HCT116 (cell line): Measurements from ENCODE around the gene CSNK2B. TPM values are rescaled to one million over a fixed set of nuclear protein-coding genes. Genes with fewer than 3 reads are reported as not detected.

Experiments
- ATAC-seq: fragments of 200-7000 bp; cut with Tn5 transposase; 2 replicates; pipeline ENCODE4 v1.9.1; 2020; ENCODE audit warnings: mild to moderate bottlenecking, moderate library complexity
- BruUV-seq: library from RNA; stranded (reverse); fragments of 400-500 nt; replicated peaks from 2 replicates; lab custom pipeline; 2021; lab: Mats Ljungman, UMichigan
- CTCF ChIA-PET: fragments of 300-600 bp; sonication (Branson Sonifier 250); formaldehyde crosslinking; loops from one replicate; lab custom pipeline; 2021; ENCODE audit warnings: antibody characterized with exemption; lab: Charles Lee
- POLR2A ChIA-PET: fragments of 300-600, 350-600 bp; sonication (Branson Sonifier 250); formaldehyde crosslinking; loops from one replicate; lab custom pipeline; 2021; ENCODE audit warnings: antibody characterized with exemption; lab: Charles Lee
- RAD21 ChIA-PET, 2 experiments: fragments of 300-600 bp; sonication (Branson Sonifier 250); formaldehyde crosslinking; loops; one replicate each; lab custom pipeline; 2023; ENCODE audit warnings: low total read pairs in 2 of 2; ENCODE audit not compliant: uncharacterized antibody in 2 of 2, unreplicated experiment in 2 of 2, low non-redundant PET in 1 of 2; lab: Charles Lee
- DNase-seq: peaks from one replicate; pipeline ENCODE4 v3.0.0-alpha.2; 2010; ENCODE audit warnings: low read depth, low spot score
- H2AFZ ChIP-seq: fragments of 200-600 bp; shearing (Covaris generic), sonication (generic); 2 replicates; pipeline ENCODE4 v1.6.1; 2017; ENCODE audit warnings: low read depth, mixed run types, mixed read lengths, antibody characterized with exemption, low read length; ENCODE audit not compliant: poor library complexity, severe bottlenecking
- H3K27ac ChIP-seq: 2 replicates; pipeline ENCODE4 v1.5.1; 2012; ENCODE audit warnings: low read depth, low read length
- H3K27me3 ChIP-seq: fragments of 200-600 bp; sonication (generic); 2 replicates; pipeline ENCODE4 v1.6.1; 2016; ENCODE audit warnings: mixed run types, low read length, mixed read lengths; ENCODE audit not compliant: insufficient read depth
- H3K36me3 ChIP-seq, 2 experiments: fragments of 200-500 bp in 1 of 2; fragments of 200-600 bp in 1 of 2; sonication (Bioruptor generic) in 1 of 2; sonication (generic) in 1 of 2; 2 replicates each; pipeline versions ENCODE4 v1.5.1 to v1.6.1; 2014 to 2016; ENCODE audit warnings: low read length in 2 of 2, inconsistent platforms in 1 of 2, mixed read lengths in 1 of 2, mixed run types in 1 of 2; ENCODE audit not compliant: insufficient read depth in 2 of 2, control insufficient read depth in 1 of 2
- H3K4me1 ChIP-seq, 2 experiments: fragments of 200-600 bp in 1 of 2; sonication (generic) in 1 of 2; 2 replicates each; pipeline versions ENCODE4 v1.5.1 to v1.6.1; 2012 to 2017; ENCODE audit warnings: low read length in 2 of 2, inconsistent platforms in 1 of 2, mild to moderate bottlenecking in 1 of 2, mixed read lengths in 1 of 2, mixed run types in 1 of 2, moderate library complexity in 1 of 2; ENCODE audit not compliant: insufficient read depth in 2 of 2, control insufficient read depth in 1 of 2
- H3K4me2 ChIP-seq: fragments of 200-600 bp; sonication (generic); 2 replicates; pipeline ENCODE4 v1.6.1; 2017; ENCODE audit warnings: mixed run types, low read length, mixed read lengths
- H3K4me3 ChIP-seq, 2 experiments: fragments of 200-600 bp in 1 of 2; sonication (generic) in 1 of 2; replicated peaks in 1 of 2; 2 replicates each; pipeline ENCODE4 v1.5.1; 2011 to 2016; ENCODE audit warnings: low read length in 2 of 2, control low read depth in 1 of 2, low read depth in 1 of 2, mild to moderate bottlenecking in 1 of 2, mixed read lengths in 1 of 2, mixed run types in 1 of 2
- H3K79me2 ChIP-seq: fragments of 200-600 bp; sonication (generic); 2 replicates; pipeline ENCODE4 v1.6.1; 2017; ENCODE audit warnings: mild to moderate bottlenecking, mixed run types, low read length, moderate library complexity, mixed read lengths; ENCODE audit not compliant: insufficient read depth
- H3K9ac ChIP-seq: fragments of 200-600 bp; sonication (generic); 2 replicates; pipeline ENCODE4 v1.6.1; 2016; ENCODE audit warnings: low read length, mixed read lengths
- H3K9me2 ChIP-seq: fragments of 200-600 bp; sonication (generic), shearing (Covaris generic); 2 replicates; pipeline ENCODE4 v1.6.1; 2017; ENCODE audit warnings: mixed run types, mild to moderate bottlenecking, moderate library complexity; ENCODE audit not compliant: insufficient read depth
- H3K9me3 ChIP-seq, 2 experiments: fragments of 200-500 bp in 1 of 2; fragments of 200-600 bp in 1 of 2; sonication (Bioruptor generic) in 1 of 2; sonication (generic) in 1 of 2; 2 replicates each; pipeline ENCODE4 v1.6.1; 2014 to 2017; ENCODE audit warnings: low read length in 2 of 2, mixed read lengths in 2 of 2, inconsistent platforms in 1 of 2, low read depth in 1 of 2, mild to moderate bottlenecking in 1 of 2, mixed run types in 1 of 2, moderate library complexity in 1 of 2; ENCODE audit not compliant: control insufficient read depth in 1 of 2, insufficient read depth in 1 of 2
- H4K20me1 ChIP-seq: fragments of 200-600 bp; sonication (generic), shearing (Covaris generic); 2 replicates; pipeline ENCODE4 v1.6.1; 2017; ENCODE audit warnings: mixed run types, mild to moderate bottlenecking, moderate library complexity; ENCODE audit not compliant: insufficient read depth
- EZH2phosphoT487 ChIP-seq: fragments of 200-600 bp; IDR thresholded peaks from 2 replicates; pipeline ENCODE4 v1.6.1; 2018; ENCODE audit warnings: antibody characterized with exemption, borderline replicate concordance
- JUND ChIP-seq: IDR thresholded peaks from 2 replicates; pipeline ENCODE4 v1.6.1; 2012
- POLR2AphosphoS5 ChIP-seq: IDR thresholded peaks from 2 replicates; pipeline ENCODE4 v1.6.1; 2011; ENCODE audit warnings: mild to moderate bottlenecking, low read depth, low read length, moderate library complexity
- REST ChIP-seq: IDR thresholded peaks from 2 replicates; pipeline ENCODE4 v1.6.1; 2012; ENCODE audit warnings: low read depth
- ZFX ChIP-seq: fragments of 450-650 bp; IDR thresholded peaks from 2 replicates; pipeline ENCODE4 v1.6.1; 2017
- intact Hi-C: fragments of 100-400 bp; cut with micrococcal nuclease; formaldehyde crosslinking; loops from 2 replicates; pipeline ENCODE4 v1.10.0; 2022
- total RNA-seq: library from RNA; stranded (reverse); gene quantifications from one replicate; pipeline ENCODE4 v1.2.1, GENCODE V29; 2021; ENCODE audit not compliant: unreplicated experiment
- TF ChIP-seq, protein P1 (sequence below), 3 experiments: fragments of 200-600 bp in 1 of 3; sonication (generic) in 1 of 3; IDR thresholded peaks in 2 of 3; conservative IDR thresholded peaks in 1 of 3; 2 replicates each; pipeline ENCODE4 v1.5.1; 2012 to 2017; ENCODE audit warnings: low read depth in 2 of 3, low read length in 2 of 3, antibody characterized with exemption in 1 of 3, borderline replicate concordance in 1 of 3, control low read depth in 1 of 3, mild to moderate bottlenecking in 1 of 3, mixed read lengths in 1 of 3, mixed run types in 1 of 3, moderate library complexity in 1 of 3; ENCODE audit not compliant: insufficient read depth in 1 of 3

The CSNK2B gene
- total RNA-seq, 1 experiment from 2014 or later: 210 TPM

GRCh38 chr6:31669676-31670075, 3.8 kb downstream of the CSNK2B start, which contains the start of gene LY6G5B:
Gene LY6G5B (plus strand): TSS chr6:31669976. CDS start chr6:31670951, 975 bp downstream.
- H3K4me1 ChIP-seq: peaks cover 0 to 5% of the 10 kb centered on the region in 2 experiments; a peak in 2 of 4 replicates
- intact Hi-C loops: loop anchor here (5.0 kb wide), 2 partner anchors 68 to 228 kb away; partner anchors contain the start of genes CLIC1 and EHMT2
- ChIA-PET CTCF (no interaction called here), POLR2A (interaction anchor here (1.0 to 1.2 kb wide), 2 partner anchors 9 to 18 kb away, joined by 3 read pairs; partner anchors contain the start of gene C6orf47), RAD21 (no interaction called here)
- H3K9ac ChIP-seq: no peak within 1 kb of the TSS
- ATAC-seq (no peak), DNase-seq (no peak)
- H2AFZ ChIP-seq: no peak within 1 kb of the TSS
- no peaks in the 10 kb centered on the region for H3K9me3 ChIP-seq
- peaks cover 38 to 48% of the 10 kb centered on the region in 2 experiments for H3K36me3 ChIP-seq
- no peaks in the 10 kb centered on the region for H3K9me2 ChIP-seq
- no peak within 1 kb of the TSS for H3K4me2 ChIP-seq
- no peaks in the 10 kb centered on the region for H4K20me1 ChIP-seq
- TF ChIP-seq ZFX: no peak
- TF ChIP-seq POLR2AphosphoS5: no peak
- no peak for TF ChIP-seq JUND
- no peak for TF ChIP-seq REST
- no peak for TF ChIP-seq EZH2phosphoT487
- TF ChIP-seq, protein P1, sequence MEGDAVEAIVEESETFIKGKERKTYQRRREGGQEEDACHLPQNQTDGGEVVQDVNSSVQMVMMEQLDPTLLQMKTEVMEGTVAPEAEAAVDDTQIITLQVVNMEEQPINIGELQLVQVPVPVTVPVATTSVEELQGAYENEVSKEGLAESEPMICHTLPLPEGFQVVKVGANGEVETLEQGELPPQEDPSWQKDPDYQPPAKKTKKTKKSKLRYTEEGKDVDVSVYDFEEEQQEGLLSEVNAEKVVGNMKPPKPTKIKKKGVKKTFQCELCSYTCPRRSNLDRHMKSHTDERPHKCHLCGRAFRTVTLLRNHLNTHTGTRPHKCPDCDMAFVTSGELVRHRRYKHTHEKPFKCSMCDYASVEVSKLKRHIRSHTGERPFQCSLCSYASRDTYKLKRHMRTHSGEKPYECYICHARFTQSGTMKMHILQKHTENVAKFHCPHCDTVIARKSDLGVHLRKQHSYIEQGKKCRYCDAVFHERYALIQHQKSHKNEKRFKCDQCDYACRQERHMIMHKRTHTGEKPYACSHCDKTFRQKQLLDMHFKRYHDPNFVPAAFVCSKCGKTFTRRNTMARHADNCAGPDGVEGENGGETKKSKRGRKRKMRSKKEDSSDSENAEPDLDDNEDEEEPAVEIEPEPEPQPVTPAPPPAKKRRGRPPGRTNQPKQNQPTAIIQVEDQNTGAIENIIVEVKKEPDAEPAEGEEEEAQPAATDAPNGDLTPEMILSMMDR (IDR thresholded peaks at IDR 0.05 in 2 of 3, conservative IDR thresholded peaks at IDR 0.05 in 1 of 3; ENCODE audit: borderline replicate concordance in 1 of 3, insufficient read depth in 1 of 3, low read depth in 2 of 3, low read length in 2 of 3): no peak
- no peaks in the 10 kb centered on the region for H3K27me3 ChIP-seq
- H3K4me3 ChIP-seq: no peak within 1 kb of the TSS
- BruUV-seq: no TSS peak
- no peak within 1 kb of the TSS for H3K27ac ChIP-seq
- peaks cover 43% of the 10 kb centered on the region for H3K79me2 ChIP-seq
